DMS53 (cell line): ENCODE data around the gene XRCC3.
"Not testable (repeated sequence)": the region's sequence is repeated elsewhere in the genome, so short reads cannot be mapped to it uniquely, and the experiment has no call there.

Experiments
- DNase-seq: peaks from one replicate; lab custom pipeline; 2025; lab: John Stamatoyannopoulos, UW

Gene XRCC3

DNA sequence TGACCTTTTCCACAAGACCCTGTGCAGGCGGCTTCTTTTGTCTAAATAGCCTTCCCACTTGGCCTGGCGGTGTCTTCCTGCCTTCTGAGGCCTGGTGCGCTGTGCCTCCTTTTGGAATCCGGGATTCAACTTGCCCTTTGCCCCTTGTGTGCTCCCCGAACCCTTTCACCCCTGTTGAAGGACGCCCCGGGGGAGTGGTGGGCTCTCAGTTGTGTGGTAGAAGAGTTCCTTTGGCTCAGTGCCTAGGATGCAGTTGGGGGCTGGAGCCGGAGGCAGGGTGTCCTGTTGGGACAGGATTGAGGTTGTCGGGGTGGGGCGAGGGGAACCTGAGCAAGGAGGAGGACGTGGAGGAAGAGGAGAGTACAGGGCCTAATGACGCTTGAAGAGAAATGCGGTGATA is 51.7 kb downstream of the XRCC3 start:
- DNase-seq, result no peak

DNA sequence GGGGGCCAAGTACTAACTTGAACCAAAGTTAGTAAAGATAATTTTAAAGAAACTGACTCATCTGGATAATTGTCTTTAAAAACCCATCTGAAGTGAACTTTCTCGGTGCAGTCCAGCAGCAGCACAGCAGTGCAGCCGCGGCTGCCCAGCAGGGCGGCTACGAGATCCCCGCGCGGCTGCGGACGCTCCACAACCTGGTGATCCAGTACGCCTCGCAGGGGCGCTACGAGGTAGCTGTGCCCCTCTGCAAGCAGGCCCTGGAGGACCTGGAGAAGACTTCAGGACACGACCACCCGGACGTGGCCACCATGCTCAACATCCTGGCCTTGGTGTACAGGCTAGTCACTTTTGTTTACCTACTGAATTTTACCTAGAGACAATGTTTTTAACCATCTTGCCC is 52.7 kb downstream of the XRCC3 start:
- DNase-seq, result no peak

- DNase-seq, result no peak
Observed at GRCh38 chr14:103662029-103662428, 53.2 kb downstream of the XRCC3 start.

- no peak for DNase-seq
Observed at GRCh38 chr14:103659631-103660030, 55.6 kb downstream of the XRCC3 start.

DNA sequence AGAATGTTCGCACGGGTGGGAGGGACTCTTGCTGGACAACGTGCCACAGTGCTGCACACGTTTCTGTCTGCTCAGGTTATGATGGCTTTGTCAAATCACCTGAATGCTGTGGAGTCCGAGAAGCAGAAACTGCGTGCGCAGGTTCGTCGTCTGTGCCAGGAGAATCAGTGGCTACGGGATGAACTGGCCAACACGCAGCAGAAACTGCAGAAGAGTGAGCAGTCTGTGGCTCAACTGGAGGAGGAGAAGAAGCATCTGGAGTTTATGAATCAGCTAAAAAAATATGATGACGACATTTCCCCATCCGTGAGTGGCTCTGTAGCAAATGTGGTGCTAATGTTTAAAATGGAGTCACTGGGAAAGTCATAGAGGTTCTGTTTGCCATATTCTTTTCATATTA is 57.8 kb downstream of the XRCC3 start:
- no peak for DNase-seq

GRCh38 chr14:103656756-103657133 is 58.5 kb downstream of the XRCC3 start:
- DNase-seq, result no peak

- no peak for DNase-seq
Observed at GRCh38 chr14:103656031-103656755, 59.1 kb downstream of the XRCC3 start.

DNA sequence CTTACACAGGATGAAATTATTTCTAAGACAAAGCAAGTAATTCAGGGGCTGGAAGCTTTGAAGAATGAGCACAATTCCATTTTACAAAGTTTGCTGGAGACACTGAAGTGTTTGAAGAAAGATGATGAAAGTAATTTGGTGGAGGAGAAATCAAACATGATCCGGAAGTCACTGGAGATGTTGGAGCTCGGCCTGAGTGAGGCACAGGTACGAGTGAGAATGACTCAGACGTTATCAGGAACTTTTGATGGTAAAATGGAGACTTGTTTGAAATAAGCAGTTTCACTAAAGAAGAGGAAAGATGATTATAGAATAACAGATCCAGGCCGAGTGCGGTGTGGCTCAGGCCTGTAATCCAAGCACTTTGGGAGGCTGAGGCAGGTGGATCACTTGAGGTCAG is 60.6 kb downstream of the XRCC3 start:
- DNase-seq, result no peak

DNA sequence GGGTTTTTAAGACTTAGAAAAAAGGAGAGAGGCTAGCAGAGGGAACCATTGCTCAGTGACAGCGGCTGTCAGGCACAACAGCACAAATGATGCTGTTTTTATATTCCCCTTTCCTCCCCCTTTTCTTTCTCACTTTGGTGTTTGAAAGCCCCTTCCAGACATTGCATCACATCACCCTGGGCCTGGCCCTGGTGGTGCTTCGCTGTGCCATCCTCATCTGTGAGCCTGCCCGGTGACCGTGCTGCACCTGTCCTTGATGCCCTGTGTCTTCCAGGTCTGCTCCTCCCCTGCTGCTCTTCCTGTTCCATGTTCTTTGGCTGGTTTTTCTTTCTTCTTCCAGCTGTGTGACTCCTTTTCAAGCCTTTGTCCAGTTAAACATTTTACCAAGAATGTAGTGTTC is 61.4 kb downstream of the XRCC3 start:
- DNase-seq, result no peak

DNA sequence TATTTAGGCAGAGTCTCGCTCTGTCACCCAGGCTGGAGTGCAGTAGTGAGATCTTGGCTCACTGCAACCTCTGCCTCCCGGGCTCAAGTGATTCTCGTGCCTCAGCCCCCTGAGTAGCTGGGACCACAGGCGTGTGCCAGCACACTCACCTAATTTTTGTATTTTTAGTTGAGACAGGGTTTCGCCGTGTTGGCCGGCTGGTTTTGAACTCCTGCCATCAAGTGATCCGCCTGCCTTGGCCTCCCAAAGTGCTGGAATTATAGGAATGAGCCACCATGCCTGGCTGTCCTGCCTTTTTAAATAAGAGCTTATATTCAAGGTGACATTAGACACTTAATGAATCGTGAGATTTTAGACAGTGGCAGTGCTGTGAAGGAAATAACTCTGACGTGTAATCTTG is 61.9 kb downstream of the XRCC3 start:
- DNase-seq, result not testable (repeated sequence)

DNA sequence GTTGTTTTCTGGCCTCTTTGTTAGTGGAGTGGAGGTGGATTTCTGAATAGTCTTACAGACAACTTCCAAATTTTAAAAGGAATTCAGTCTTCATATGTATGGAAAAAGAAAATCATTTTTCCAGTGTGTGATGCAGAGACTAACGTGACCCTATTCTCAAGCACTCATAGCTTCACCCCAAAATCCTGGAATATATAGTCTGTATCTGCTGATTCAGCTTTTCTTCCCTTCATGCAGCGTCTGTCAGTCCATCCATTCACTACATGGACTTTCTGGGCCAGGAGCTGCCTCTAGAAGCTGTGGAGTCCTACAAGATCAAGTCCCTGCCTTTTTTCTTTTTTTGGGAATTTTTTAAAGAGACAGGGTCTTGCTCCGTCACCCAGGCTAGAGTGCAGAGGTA is 62.4 kb downstream of the XRCC3 start:
- DNase-seq, result no peak

- no peak for DNase-seq
Observed at GRCh38 chr14:103651585-103651984, 63.7 kb downstream of the XRCC3 start.

DNA sequence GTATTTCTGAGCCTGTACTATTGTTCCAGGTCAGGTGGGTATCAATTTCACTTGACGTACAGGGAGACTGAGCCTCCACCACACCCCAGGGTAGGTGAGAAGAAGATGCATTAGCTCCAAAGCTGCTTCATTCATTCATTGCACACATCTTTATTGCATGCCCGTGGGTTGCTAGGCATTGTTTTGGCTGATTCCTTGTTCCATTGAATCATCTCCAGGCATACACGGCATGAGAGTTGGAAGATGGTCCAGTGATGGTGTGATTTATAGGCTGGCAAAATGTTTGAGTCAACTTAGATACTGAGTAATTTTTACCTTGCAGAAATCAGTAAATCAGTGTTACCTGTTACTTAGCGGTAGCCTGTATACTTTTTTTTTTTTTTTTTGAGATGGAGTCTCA is 65.0 kb downstream of the XRCC3 start:
- no peak for DNase-seq

- DNase-seq, result no peak
Observed at GRCh38 chr14:103649001-103649400, 66.2 kb downstream of the XRCC3 start.
